Activated CD8-positive, alpha-beta memory T cell treated with anti-CD3 and anti-CD28 coated beads, Interleukin-2, amount 10 ng/mL, durations not matched to agents 7 days and 5 days (primary cell): ENCODE measurements around the gene SUB1. TPM values are rescaled to one million over a fixed set of nuclear protein-coding genes. Genes with fewer than 3 reads are reported as not detected.
"Not testable (repeated sequence)": the region's sequence is repeated elsewhere in the genome, so short reads cannot be mapped to it uniquely, and the experiment has no call there.

Experiments used
- ATAC-seq: fragments of 150-1000 bp; cut with Tn5 transposase; one replicate; pipeline ENCODE4 v1.10.0; 2021; ENCODE audit warnings: moderate library complexity
- CTCF ChIA-PET: fragments of 350-600 bp; sonication (Branson Sonifier 250); formaldehyde crosslinking; loops from one replicate; lab custom pipeline; 2021; ENCODE audit warnings: antibody characterized with exemption; lab: Charles Lee
- DNase-seq: peaks from one replicate; pipeline ENCODE4 v3.0.0-alpha.2; 2020
- H3K27ac Mint-ChIP-seq: one replicate; pipeline ENCODE4 v1.8.0; 2021; ENCODE audit warnings: mild to moderate bottlenecking, mixed read lengths
- H3K27me3 Mint-ChIP-seq: one replicate; pipeline ENCODE4 v1.8.0; 2021; ENCODE audit warnings: mixed read lengths
- H3K36me3 Mint-ChIP-seq: one replicate; pipeline ENCODE4 v1.8.0; 2021; ENCODE audit warnings: mild to moderate bottlenecking, mixed read lengths
- H3K4me1 Mint-ChIP-seq: one replicate; pipeline ENCODE4 v1.8.0; 2021; ENCODE audit warnings: mixed read lengths
- H3K4me3 Mint-ChIP-seq: one replicate; pipeline ENCODE4 v1.8.0; 2021; ENCODE audit warnings: mild to moderate bottlenecking, moderate library complexity, mixed read lengths
- H3K9me3 Mint-ChIP-seq: one replicate; pipeline ENCODE4 v1.8.0; 2022; ENCODE audit warnings: low read depth, mixed read lengths
- total RNA-seq, 2 experiments: library from RNA; stranded (reverse); gene quantifications; one replicate each; pipeline ENCODE4 v1.2.3, GENCODE V29; 2021

Gene SUB1
- total RNA-seq, 2 experiments from 2014 or later, result 525 to 528 TPM

- CTCF ChIA-PET, result interaction anchor here (1.0 to 6.6 kb wide), 2 partner anchors 25 to 126 kb away, joined by 3 to 51 read pairs; no protein-coding TSS in a partner anchor
- ATAC-seq (no peak), DNase-seq (no peak)
- no peak overlapping the region for H3K4me3 Mint-ChIP-seq
- peaks cover 12% of the 10 kb centered on the region for H3K4me1 Mint-ChIP-seq
- no peak overlapping the region for H3K27ac Mint-ChIP-seq
- H3K9me3 Mint-ChIP-seq, result no peaks in the 10 kb centered on the region
- H3K27me3 Mint-ChIP-seq, result no peaks in the 10 kb centered on the region
- no peaks in the 10 kb centered on the region for H3K36me3 Mint-ChIP-seq
Observed at GRCh38 chr5:32615236-32615635, 29.9 kb downstream of the SUB1 start.

- no peak for DNase-seq
- Mint-ChIP-seq H3K27me3 (no peaks in the 10 kb centered on the region), H3K9me3 (no peaks in the 10 kb centered on the region), H3K4me1 (peaks cover 10% of the 10 kb centered on the region), H3K4me3 (no peak overlapping the region), H3K36me3 (no peaks in the 10 kb centered on the region), H3K27ac (no peak overlapping the region)
- ATAC-seq, result no peak
- CTCF ChIA-PET, result interaction anchor here (0.6 kb wide), 2 partner anchors 94 to 398 kb away, joined by 4 to 5 read pairs; no protein-coding TSS in a partner anchor
Observed at GRCh38 chr5:32618962-32619361, 33.6 kb downstream of the SUB1 start.

GRCh38 chr5:32621256-32621655 is 35.9 kb downstream of the SUB1 start:
- DNase-seq, result no peak
- ATAC-seq, result no peak
- Mint-ChIP-seq H3K4me3 (no peak overlapping the region), H3K27me3 (no peaks in the 10 kb centered on the region), H3K9me3 (no peaks in the 10 kb centered on the region), H3K27ac (no peak overlapping the region), H3K4me1 (peaks cover 6% of the 10 kb centered on the region), H3K36me3 (no peaks in the 10 kb centered on the region)
- CTCF ChIA-PET, result no interaction called here

- CTCF ChIA-PET, result no interaction called here
- no peaks in the 10 kb centered on the region for H3K27me3 Mint-ChIP-seq
- no peaks in the 10 kb centered on the region for H3K36me3 Mint-ChIP-seq
- DNase-seq, result no peak
- no peaks in the 10 kb centered on the region for H3K4me1 Mint-ChIP-seq
- H3K4me3 Mint-ChIP-seq, result no peak overlapping the region
- H3K9me3 Mint-ChIP-seq, result no peaks in the 10 kb centered on the region
- no peak overlapping the region for H3K27ac Mint-ChIP-seq
- ATAC-seq, result no peak
Observed at GRCh38 chr5:32625106-32625505, 39.7 kb downstream of the SUB1 start.

- Mint-ChIP-seq H3K36me3 (no peaks in the 10 kb centered on the region), H3K27me3 (no peaks in the 10 kb centered on the region), H3K4me3 (no peak overlapping the region), H3K9me3 (no peaks in the 10 kb centered on the region), H3K4me1 (no peaks in the 10 kb centered on the region), H3K27ac (no peak overlapping the region)
- DNase-seq, result no peak
- no peak for ATAC-seq
- CTCF ChIA-PET, result no interaction called here
Observed at GRCh38 chr5:32625547-32625946, 40.2 kb downstream of the SUB1 start.

- H3K27ac Mint-ChIP-seq, result no peak overlapping the region
- ATAC-seq (no peak), DNase-seq (no peak)
- CTCF ChIA-PET, result no interaction called here
- H3K9me3 Mint-ChIP-seq, result no peaks in the 10 kb centered on the region
- H3K27me3 Mint-ChIP-seq, result no peaks in the 10 kb centered on the region
- H3K36me3 Mint-ChIP-seq, result no peaks in the 10 kb centered on the region
- no peaks in the 10 kb centered on the region for H3K4me1 Mint-ChIP-seq
- H3K4me3 Mint-ChIP-seq, result no peak overlapping the region
Observed at GRCh38 chr5:32627219-32627870, 42.0 kb downstream of the SUB1 start.

- H3K36me3 Mint-ChIP-seq, result no peaks in the 10 kb centered on the region
- ATAC-seq, result no peak
- no peak for DNase-seq
- H3K27me3 Mint-ChIP-seq, result no peaks in the 10 kb centered on the region
- no peak overlapping the region for H3K4me3 Mint-ChIP-seq
- H3K9me3 Mint-ChIP-seq, result no peaks in the 10 kb centered on the region
- CTCF ChIA-PET, result no interaction called here
- H3K27ac Mint-ChIP-seq, result no peak overlapping the region
- H3K4me1 Mint-ChIP-seq, result no peaks in the 10 kb centered on the region
Observed at GRCh38 chr5:32628049-32628844, 42.9 kb downstream of the SUB1 start.

- H3K9me3 Mint-ChIP-seq, result no peaks in the 10 kb centered on the region
- ATAC-seq, result no peak
- H3K27ac Mint-ChIP-seq, result no peak overlapping the region
Observed at GRCh38 chr5:32630867-32631491, 45.6 kb downstream of the SUB1 start.

GRCh38 chr5:32633017-32633416 is 47.7 kb downstream of the SUB1 start:
- ATAC-seq, DNase-seq, H3K9me3 Mint-ChIP-seq, H3K36me3 Mint-ChIP-seq, H3K4me1 Mint-ChIP-seq, H3K27ac Mint-ChIP-seq, H3K27me3 Mint-ChIP-seq, CTCF ChIA-PET, H3K4me3 Mint-ChIP-seq: not testable (repeated sequence)

More at GRCh38 chr5:32630867-32631491, 45.6 kb downstream of the SUB1 start:
- no peak overlapping the region for H3K4me3 Mint-ChIP-seq
- CTCF ChIA-PET, result interaction anchor here (1.2 kb wide), 1 partner anchor 18 kb away, joined by 3 read pairs; no protein-coding TSS in a partner anchor
- H3K36me3 Mint-ChIP-seq, result no peaks in the 10 kb centered on the region
- DNase-seq, result no peak
- H3K27me3 Mint-ChIP-seq, result no peaks in the 10 kb centered on the region
- H3K4me1 Mint-ChIP-seq, result no peaks in the 10 kb centered on the region

- Mint-ChIP-seq H3K4me1 (peaks cover 2% of the 10 kb centered on the region), H3K27me3 (no peaks in the 10 kb centered on the region), H3K27ac (no peak overlapping the region), H3K36me3 (no peaks in the 10 kb centered on the region), H3K4me3 (no peak overlapping the region), H3K9me3 (no peaks in the 10 kb centered on the region)
- no peak for ATAC-seq
- CTCF ChIA-PET, result no interaction called here
- no peak for DNase-seq
Observed at GRCh38 chr5:32638309-32638708, 53.0 kb downstream of the SUB1 start.

GRCh38 chr5:32639943-32640342 is 54.6 kb downstream of the SUB1 start:
- H3K4me1 Mint-ChIP-seq, result peaks cover 2% of the 10 kb centered on the region
- no peaks in the 10 kb centered on the region for H3K36me3 Mint-ChIP-seq
- H3K9me3 Mint-ChIP-seq, result no peaks in the 10 kb centered on the region
- DNase-seq (no peak), ATAC-seq (no peak)
- CTCF ChIA-PET, result interaction anchor here (0.7 kb wide), 1 partner anchor 349 kb away, joined by 3 read pairs; no protein-coding TSS in a partner anchor
- no peaks in the 10 kb centered on the region for H3K27me3 Mint-ChIP-seq
- H3K27ac Mint-ChIP-seq, result no peak overlapping the region
- no peak overlapping the region for H3K4me3 Mint-ChIP-seq

GRCh38 chr5:32642276-32643002 is 57.1 kb downstream of the SUB1 start:
- Mint-ChIP-seq H3K27me3 (no peaks in the 10 kb centered on the region), H3K4me3 (no peak overlapping the region), H3K36me3 (no peaks in the 10 kb centered on the region), H3K27ac (no peak overlapping the region), H3K9me3 (no peaks in the 10 kb centered on the region), H3K4me1 (peaks cover 8% of the 10 kb centered on the region)
- ATAC-seq (no peak), DNase-seq (no peak)
- CTCF ChIA-PET, result no interaction called here

- Mint-ChIP-seq H3K4me1 (peaks cover 8% of the 10 kb centered on the region), H3K4me3 (no peak overlapping the region), H3K27me3 (no peaks in the 10 kb centered on the region), H3K9me3 (no peaks in the 10 kb centered on the region), H3K27ac (no peak overlapping the region), H3K36me3 (no peaks in the 10 kb centered on the region)
- CTCF ChIA-PET, result no interaction called here
- ATAC-seq (no peak), DNase-seq (no peak)
Observed at GRCh38 chr5:32645246-32645645, 59.9 kb downstream of the SUB1 start.
